DLD1 (cell line): ENCODE measurements around the gene GAB2.

Experiments
- in situ Hi-C: cut with HindIII; loops from 2 replicates; pipeline ENCODE4 v1.10.0; 2017; ENCODE audit warnings: low sequenced_read_pairs

Gene GAB2

DNA sequence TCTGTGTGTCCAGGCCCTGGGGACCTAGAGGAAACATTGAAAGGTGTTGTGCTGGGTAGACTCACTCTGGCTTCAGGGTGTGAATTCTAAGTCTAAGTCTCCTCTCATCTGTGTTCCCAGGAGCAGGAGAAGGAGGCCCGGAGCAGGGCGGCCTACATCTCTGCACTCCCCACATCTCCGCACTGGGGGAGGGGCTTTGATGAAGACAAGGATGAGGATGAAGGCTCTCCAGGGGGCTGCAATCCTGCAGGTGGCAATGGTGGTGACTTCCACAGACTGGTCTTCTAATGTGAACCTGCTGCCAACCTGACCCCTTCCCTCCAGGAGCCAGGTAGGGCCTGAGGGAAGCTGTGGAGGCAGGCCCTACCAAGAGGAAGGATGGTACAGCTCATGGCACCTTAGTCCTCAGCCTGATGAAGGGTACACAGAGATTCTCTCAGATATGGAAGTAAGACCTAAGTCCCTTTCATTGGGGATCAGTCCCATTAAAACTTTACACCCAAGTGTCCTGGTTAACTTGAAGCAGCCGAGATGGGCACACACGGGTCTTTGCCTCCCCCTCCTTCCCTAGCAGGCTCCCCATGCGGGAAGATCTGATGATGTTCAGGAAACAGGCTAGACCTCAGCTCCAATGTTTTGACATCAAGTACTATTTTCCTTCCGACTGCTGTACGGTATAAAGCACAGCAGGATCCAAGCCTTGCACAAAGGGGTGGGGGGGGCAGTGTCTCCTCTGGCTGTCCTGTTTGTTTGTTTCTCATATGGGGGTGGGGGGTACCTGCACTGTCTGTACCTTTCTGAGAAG lies 203.9 kb downstream of the GAB2 start:
- in situ Hi-C loops = no loop called here

DNA sequence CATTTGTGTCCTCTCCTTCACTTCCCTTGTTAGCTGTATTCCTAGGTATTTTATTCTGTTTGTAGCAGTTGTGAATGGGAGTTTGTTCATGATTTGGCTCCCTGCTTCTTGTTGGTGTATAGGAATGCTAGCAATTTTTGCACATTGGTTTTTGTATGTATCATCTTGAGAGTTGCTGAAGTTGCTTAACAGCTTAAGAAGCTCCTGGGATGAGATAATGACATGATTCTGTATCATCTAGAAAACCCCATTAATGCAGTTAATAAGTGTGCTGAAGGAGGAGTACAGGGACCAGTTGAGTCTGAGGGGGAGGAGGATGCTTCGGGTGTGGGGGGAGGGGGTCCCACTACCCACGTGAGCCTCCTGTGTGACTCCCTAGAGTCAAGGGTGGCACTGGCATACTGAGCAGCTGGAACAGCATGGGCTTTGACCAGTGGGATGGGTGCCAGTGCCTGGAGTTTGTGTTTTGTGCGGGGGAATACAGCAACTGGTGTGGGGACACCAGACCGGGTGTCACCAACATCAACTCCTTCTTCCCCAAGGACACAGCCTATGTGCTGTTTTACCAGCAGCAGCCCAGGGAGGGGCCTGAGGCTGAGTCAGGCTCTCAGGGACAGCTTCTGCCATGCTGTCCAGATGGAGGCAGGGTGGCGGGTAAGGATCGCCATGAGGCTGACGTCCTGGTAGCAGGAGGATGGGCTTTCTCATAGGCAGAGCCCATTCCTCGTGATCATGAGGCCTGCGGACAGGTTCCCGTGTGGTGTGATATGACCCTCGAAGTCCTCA lies 204.8 kb downstream of the GAB2 start:
- in situ Hi-C loops = no loop called here

DNA sequence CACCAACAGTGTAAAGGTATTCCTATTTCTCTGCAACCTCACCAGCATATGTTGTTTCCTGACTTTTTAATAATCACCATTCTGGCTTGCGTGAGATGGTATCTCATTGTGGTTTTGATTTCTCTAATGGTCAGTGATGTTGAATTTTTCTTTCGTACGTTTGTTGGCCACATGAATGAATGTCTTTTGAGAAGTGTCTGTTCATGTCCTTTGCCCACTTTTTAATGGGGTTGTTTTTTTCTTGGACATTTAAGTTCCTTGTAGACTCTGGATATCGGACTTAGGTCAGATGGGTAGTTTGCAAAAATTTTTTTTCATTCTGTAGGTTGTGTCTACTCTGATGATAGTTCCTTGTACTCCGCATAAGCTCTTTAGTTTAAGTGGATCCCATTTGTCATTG lies 206.1 kb downstream of the GAB2 start:
- in situ Hi-C loops = no loop called here

DNA sequence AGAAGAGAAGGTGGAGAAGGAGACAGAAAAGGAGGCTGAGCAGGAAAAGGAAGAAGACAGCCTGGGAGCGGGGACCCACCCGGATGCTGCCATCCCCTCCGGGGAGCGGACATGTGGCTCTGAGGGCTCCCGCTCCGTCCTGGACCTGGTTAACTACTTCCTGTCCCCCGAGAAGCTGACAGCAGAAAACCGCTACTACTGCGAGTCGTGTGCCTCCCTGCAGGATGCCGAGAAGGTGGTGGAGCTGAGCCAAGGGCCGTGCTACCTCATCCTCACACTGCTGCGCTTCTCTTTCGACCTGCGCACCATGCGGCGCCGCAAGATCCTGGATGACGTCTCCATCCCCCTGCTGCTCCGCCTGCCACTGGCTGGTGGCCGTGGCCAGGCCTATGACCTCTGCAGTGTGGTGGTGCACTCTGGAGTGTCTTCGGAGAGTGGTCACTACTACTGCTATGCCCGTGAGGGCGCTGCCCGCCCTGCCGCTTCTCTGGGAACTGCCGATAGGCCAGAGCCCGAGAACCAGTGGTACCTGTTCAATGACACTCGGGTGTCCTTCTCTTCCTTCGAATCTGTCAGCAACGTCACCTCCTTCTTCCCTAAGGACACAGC lies 207.5 kb downstream of the GAB2 start:
- in situ Hi-C loops = no loop called here

DNA sequence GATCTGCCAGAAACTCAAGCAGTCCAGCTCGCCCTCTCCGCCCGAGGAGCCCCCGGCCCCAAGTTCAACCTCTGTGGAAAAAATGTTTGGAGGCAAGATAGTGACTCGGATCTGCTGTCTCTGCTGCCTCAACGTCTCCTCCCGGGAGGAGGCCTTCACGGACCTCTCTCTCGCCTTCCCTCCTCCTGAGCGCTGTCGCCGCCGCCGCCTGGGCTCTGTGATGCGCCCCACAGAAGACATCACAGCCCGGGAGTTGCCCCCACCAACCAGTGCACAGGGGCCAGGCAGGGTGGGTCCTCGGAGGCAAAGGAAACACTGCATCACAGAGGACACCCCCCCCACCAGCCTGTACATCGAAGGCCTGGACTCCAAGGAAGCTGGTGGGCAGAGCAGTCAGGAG lies 208.1 kb downstream of the GAB2 start:
- in situ Hi-C loops = no loop called here

DNA sequence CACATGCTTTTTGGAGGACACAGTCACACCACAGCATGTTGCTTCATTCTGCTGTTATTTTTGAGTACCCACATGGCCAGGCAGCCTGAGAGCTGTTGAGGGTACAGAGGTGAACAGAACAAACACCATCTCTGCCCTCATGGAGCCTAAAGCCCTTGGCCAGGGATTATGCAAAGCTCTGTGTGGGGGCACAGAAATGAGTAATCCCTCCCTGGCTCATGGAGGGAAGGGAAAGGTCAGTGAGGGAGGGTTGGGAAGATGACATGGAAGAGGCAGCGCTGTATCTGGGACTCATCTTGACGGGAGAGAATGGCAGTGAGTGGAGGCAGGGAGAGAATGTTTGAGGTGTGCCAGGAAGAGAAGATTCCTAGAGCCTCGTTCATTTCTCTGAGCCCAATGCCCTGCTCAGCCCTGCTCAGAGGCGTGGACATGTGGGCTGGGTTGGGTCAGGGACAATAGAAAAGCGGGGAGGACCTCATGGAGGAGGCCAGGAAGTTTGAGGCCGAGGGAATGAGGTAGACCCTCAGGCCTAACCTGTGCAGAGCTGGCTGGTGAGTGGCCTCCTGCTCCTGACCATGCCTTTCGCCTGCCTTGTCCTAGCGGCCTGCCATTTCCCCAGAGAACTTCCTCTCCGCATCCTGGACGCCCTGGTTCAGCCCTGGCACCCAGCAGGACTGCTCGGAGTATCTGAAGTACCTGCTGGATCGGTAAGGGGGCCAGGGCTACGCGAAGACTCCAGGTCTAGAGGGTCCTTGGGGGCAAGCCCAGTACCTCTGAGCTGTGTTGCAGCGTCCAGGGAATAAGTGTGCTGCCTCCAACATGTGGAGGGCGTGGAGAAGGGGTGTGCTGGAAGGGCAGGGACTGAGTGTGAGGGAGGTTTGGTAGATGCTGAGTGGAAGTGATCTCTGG lies 209.1 kb downstream of the GAB2 start:
- in situ Hi-C loops = no loop called here

DNA sequence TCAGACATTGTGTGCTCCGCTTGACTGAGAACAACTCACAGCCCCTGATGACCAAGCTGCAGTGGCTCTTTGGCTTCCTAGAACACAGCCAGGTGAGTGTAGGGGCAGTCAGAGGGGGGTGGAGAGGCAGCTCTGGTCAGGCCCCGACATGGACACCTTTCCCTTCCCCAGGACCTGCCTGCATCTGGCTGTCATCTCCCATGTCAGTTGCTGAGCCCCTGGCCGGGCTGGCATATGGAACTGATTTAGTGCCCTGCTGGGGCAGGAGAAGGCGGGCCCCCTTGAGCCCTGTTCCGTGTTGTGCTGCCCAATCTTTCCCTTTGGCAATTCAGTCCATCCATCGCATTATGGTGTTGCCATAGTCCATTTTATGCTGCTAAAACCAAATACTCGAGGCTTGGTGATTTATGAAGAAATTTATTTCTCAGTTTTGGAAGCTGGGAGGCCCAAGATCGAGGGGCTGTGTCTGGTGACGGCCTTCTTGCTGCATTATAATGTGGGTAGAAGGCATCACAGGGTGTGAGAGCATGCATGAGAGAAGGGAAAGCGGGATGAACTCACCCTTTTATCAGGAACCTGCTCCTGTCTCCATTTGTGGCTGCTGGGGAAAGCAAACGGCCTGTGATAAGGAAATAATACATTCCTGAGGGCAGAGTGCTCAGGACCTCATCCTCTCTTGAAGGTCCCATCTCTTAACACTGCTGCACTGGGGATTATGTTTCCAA lies 209.9 kb downstream of the GAB2 start:
- in situ Hi-C loops = no loop called here

DNA sequence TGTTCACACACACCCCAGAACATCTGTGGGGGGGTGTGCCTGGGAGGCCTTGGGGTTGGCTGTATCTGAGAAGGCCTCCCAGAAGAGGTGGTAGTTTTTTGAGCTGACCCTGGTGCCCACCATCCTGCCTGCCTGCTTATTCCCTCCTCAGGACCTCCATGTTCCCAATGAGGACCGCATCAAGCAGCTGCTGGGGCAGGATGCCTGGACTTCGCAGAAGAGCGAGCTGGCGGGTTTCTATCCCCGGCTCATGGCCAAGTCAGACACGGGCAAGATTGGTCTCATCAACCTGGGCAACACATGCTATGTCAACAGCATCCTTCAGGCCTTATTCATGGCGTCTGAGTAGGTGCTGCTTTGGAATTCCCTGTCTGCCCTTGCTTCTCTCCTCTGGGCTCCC lies 211.9 kb downstream of the GAB2 start:
- in situ Hi-C loops = no loop called here

DNA sequence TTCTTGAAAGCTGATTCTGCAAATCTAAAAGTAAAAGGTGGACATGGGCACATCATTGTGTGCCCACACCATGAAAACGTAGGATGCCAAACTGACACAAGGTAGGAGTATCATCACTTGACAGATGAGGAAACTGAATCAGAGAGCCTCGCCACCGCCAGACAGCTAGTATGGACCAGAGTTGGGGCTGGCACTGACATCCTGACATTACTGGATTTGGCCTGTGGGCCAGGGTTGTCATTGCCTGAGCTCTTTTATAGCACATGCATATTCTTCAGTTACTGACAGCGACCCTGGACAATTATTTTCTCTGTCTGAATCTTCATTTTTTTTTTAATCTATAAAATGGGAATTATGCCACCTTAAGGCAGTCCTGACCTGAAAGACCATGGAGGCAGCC lies 212.4 kb downstream of the GAB2 start:
- in situ Hi-C loops = no loop called here

DNA sequence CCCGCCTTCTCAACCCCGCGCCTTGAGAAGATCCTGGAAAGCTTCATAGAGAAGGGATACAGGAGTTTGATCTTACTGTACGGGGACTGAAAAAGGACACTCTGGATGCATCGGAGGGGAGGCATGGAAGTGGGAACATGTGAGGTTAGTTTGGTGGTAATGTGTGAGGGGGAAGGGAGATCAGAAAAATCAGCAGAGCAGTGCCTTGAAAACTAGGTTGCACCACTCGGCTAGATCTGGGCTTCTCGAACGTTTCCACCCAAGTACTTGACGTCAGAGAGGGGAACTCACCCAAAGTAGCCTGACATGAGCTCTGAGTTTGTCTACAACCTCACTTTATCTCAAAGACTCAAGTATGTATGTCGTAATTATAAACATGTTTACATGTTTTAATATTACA lies 214.4 kb downstream of the GAB2 start:
- in situ Hi-C loops = no loop called here

DNA sequence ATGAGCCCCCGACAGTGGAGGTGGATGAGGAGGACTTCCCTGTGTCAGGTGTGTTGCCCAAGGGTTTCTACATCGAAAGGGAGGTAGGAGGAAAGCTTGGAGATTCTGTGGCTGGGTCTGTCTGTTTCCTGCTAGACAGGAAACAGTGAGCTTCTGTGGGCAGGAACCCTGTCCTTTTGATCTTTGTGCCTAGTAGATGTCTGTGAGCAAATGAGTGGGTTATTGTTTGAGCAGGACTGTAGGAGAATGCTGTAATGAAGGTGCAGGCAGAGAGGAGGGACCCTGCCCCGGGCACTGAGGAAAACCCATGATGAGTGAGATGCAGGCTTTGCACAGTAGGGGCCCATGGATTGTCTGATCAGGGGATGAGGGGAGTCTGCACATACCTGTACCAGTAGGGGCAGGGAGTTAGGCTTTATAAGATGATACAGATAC lies 214.9 kb downstream of the GAB2 start:
- in situ Hi-C loops = no loop called here

DNA sequence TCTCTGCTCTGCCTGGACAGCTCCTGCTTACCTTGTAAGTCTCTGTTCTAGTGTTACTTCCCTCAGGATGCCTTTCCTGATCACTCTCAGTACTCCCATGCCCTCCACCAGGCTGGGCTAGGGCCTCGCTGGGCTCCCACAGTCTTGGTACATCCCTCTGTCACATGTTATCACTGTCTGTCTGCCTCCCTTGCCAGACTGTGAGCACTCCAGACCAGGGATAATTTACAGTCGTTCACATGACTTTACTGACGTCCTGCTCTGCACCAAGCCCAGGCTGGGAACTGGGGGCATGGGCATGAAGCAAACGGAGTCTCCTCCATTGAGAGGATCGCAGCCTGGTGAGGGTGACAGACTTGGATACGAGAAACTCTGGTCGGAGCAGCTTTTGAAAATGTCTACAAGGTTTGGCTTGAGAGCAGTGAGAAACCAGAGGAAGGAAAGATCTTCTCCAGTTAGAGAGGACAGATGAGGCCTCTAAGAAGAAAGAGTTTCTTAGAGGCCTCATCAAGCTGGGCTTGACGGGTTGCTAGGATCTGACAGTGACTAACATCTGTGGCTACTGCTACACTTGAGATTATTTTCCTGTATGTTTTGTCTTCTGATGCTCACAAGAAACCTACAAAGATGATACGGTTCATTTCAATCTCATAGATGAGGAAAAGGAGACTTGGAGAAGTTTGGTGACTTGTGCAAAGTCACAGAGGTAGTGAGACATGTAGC lies 216.4 kb downstream of the GAB2 start:
- in situ Hi-C loops = no loop called here

DNA sequence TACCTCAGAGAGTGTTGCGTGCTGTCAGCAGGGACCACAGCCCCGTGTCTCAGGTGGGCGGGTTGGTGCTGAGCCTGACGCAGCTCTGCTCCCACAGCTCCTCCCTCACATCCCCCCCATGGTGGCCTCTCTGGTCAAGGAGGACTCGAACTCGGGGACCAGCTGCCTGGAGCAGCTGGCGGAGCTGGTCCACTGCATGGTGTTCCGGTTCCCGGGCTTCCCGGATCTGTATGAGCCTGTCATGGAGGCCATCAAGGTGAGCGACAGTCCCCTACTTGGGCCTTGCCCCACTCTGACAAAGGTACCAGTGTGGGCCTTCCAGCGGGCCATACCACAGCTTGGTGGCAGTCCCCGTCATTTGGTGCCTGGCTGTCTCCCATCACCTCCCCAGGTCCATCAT lies 217.1 kb downstream of the GAB2 start:
- in situ Hi-C loops = no loop called here

DNA sequence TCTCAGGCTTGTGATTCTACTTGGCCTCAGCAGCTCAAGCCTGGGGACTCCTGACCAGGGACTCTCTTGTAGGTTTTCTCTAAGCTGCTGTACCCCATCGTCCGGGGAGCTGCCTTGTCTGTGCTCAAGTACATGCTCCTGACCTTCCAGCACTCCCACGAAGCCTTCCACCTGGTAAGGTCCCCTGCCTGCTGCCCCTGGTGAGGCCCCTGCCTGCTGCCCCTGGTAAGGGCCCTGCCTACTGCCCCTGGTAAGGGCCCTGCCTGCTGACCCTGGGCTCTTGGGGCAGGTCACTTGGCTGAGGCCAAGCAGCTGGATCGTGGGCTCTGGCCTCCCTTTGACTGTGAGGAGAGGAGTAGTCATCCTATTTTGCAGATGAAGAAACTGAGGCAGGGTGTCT lies 217.6 kb downstream of the GAB2 start:
- in situ Hi-C loops = no loop called here

DNA sequence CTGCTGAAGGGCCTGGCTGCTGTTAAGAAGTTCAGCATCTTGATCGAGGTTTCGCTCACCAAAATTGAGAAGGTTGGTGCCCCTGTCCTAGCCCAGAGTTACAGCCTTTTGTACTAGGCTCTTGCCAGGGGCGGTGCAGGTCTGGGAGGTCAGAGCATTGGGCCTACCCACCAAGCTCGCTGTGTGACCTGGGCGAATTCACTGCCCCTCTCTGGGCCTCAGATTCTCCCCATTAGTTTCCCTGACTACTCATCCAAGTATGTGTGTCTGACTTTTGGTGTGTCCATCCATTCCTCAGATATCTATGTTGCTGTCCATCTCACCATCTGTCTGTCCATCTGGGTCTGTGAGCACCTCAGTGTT lies 218.0 kb downstream of the GAB2 start:
- in situ Hi-C loops = no loop called here

DNA sequence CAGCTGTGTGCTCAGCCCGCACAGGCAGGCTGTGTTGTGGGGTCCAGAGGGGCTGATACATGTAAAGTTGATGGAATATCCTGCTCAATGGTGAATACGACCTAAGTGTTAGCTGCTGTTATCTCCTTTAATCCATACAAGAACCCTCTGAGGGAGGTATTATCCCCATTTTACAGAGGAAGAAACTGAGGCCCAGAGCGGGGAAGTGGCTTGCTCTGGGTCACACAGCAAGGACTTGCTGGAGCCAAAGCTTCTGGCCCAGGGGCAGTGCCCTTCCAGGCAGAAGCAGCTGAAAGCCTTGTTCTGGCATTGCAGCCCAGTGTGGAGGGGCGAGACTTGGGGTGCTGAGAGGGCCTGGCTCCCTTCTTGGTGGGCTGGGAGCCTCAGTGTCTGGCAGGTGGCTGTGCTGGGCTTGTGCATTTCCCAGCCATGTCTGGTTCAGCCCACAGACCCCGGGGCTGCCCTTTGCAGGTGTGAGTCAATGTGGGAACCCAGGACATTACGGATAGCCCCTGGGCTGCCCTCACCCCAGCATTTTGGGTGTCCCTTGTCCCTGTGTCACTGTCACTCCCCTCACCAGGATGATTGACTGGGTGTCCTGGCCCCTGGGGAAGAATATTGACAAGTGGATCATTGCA lies 218.5 kb downstream of the GAB2 start:
- in situ Hi-C loops = no loop called here

DNA sequence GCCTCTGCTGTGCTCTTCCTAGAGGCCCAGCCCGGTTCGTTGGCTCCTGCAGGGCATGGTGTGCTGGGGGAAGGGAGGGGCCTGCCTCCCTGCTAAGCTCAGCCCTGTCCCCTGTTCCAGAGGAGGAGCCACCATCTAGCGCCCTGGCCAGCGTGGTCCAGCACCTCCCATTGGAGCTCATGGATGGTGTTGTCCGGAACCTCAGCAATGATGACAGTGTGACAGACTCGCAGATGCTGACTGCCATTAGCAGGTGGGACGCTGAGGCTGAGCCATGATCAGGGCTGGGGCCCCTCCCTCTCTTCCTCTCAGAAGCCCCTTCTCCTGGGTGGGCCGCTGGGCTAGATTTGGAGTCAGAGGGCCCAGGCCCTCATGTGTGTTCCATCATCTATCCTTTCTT lies 219.8 kb downstream of the GAB2 start:
- in situ Hi-C loops = no loop called here

DNA sequence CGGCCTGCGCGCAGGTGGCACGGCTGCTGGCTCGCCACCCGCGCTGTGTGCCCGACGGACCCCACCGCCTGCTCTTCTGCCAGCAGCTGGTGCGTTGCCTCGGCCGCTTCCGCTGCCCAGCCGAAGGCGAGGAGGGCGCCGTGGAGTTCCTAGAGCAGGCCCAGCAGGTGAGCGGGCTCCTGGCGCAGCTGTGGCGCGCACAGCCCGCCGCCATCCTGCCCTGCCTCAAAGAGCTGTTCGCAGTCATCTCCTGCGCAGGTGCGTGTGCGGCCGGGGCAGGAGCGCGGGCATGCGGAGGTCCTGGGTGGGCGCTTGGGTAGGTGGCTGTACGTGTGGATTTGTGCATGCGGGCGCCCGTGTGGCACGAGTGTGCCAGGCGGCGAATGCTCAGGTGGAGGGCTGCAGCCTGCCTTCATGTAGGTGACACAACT lies 220.9 kb downstream of the GAB2 start:
- in situ Hi-C loops = no loop called here

DNA sequence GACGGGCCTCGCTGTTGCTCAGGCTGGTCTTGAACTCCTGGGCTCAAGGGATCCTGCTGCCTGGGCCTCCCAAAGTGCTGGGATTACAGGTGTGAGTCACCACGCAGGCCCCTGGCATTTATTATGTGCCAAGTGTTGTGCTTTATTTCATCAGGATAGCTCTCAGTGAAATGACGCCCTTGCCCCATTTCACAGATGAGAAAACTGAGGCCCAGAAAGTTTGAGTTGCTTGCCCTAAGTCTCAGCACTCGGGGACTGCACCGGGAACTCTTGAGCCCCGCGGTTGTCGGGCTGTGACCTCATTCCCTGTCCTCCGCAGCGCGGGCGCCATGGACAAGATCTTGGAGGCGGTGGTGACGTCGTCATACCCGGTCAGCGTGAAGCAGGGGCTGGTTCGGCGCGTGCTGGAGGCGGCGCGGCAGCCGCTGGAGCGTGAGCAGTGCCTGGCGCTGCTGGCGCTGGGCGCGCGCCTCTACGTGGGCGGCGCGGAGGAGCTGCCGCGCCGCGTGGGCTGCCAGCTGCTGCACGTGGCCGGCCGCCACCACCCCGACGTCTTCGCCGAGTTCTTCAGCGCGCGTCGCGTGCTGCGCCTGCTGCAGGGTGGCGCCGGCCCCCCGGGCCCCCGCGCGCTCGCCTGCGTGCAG lies 221.6 kb downstream of the GAB2 start:
- in situ Hi-C loops = no loop called here
